Fibroblast of lung (primary cell): ENCODE results near the gene KRT25.

ENCODE experiments used
- EZH2 ChIP-seq: IDR thresholded peaks from 2 replicates; pipeline ENCODE4 v1.5.1; 2012; ENCODE audit warnings: low read length, control low read depth, mild to moderate bottlenecking; ENCODE audit errors: missing control alignments
- TF ChIP-seq, protein P1 (sequence below), 2 donors: IDR thresholded peaks in 1 of 2; conservative IDR thresholded peaks in 1 of 2; 1 replicate in 1 of 2; 2 replicates in 1 of 2; pipeline ENCODE4 v1.5.1; 2011 to 2012; ENCODE audit warnings: low read length in 2 of 2, control low read depth in 1 of 2, inconsistent platforms in 1 of 2, low read depth in 1 of 2, mild to moderate bottlenecking in 1 of 2

DNA sequence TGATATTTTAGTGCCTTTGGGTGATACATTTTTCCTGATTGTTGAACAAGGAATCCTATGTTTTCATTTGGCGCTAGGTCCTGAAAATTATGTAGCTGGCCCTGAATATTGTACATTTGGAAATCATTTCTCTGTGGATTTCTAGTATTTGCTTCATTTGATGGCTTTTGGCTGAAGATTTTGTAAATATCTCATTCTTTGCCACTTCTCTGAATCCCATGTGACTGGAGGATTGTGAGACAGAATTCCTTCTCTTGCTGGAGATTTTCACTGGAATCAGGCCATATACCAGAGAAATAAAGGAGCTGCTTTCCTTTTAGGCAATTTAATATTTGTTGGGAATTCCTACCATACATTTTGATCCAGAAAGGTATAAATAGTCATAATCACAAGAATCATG is 36.0 kb upstream of the KRT25 start:
- TF ChIP-seq, protein P1, sequence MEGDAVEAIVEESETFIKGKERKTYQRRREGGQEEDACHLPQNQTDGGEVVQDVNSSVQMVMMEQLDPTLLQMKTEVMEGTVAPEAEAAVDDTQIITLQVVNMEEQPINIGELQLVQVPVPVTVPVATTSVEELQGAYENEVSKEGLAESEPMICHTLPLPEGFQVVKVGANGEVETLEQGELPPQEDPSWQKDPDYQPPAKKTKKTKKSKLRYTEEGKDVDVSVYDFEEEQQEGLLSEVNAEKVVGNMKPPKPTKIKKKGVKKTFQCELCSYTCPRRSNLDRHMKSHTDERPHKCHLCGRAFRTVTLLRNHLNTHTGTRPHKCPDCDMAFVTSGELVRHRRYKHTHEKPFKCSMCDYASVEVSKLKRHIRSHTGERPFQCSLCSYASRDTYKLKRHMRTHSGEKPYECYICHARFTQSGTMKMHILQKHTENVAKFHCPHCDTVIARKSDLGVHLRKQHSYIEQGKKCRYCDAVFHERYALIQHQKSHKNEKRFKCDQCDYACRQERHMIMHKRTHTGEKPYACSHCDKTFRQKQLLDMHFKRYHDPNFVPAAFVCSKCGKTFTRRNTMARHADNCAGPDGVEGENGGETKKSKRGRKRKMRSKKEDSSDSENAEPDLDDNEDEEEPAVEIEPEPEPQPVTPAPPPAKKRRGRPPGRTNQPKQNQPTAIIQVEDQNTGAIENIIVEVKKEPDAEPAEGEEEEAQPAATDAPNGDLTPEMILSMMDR (conservative IDR thresholded peaks at IDR 0.05 in 1 of 2, IDR thresholded peaks at IDR 0.05 in 1 of 2; ENCODE audit: low read depth in 1 of 2, low read length in 2 of 2) = no peak
- TF ChIP-seq EZH2 = no peak
